GM12865 (cell line): ENCODE data around the gene MYOF.
A peak's percentile ranks its signal among the peaks of the same experiment; 100 is the strongest.

ENCODE experiments used
- DNase-seq: peaks from one replicate; pipeline ENCODE4 v3.0.0; 2010; ENCODE audit warnings: low read depth
- H3K4me3 ChIP-seq: 2 replicates; pipeline ENCODE4 v1.5.1; 2011; ENCODE audit warnings: mild to moderate bottlenecking, low read depth, low read length, control low read depth
- TF ChIP-seq, protein P1 (sequence below): IDR thresholded peaks from 2 replicates; pipeline ENCODE4 v1.5.1; 2011; ENCODE audit warnings: low read length, control low read depth, low read depth, inconsistent platforms; ENCODE audit not compliant: insufficient read depth; ENCODE audit errors: missing control alignments

The MYOF gene

GRCh38 chr10:93337309-93337721, 144.8 kb downstream of the MYOF start:
- peak; percentile 80 for DNase-seq
- no peak overlapping the region for H3K4me3 ChIP-seq
- TF ChIP-seq, protein P1, sequence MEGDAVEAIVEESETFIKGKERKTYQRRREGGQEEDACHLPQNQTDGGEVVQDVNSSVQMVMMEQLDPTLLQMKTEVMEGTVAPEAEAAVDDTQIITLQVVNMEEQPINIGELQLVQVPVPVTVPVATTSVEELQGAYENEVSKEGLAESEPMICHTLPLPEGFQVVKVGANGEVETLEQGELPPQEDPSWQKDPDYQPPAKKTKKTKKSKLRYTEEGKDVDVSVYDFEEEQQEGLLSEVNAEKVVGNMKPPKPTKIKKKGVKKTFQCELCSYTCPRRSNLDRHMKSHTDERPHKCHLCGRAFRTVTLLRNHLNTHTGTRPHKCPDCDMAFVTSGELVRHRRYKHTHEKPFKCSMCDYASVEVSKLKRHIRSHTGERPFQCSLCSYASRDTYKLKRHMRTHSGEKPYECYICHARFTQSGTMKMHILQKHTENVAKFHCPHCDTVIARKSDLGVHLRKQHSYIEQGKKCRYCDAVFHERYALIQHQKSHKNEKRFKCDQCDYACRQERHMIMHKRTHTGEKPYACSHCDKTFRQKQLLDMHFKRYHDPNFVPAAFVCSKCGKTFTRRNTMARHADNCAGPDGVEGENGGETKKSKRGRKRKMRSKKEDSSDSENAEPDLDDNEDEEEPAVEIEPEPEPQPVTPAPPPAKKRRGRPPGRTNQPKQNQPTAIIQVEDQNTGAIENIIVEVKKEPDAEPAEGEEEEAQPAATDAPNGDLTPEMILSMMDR: no peak

- TF ChIP-seq, protein P1: no peak
- no peak overlapping the region for H3K4me3 ChIP-seq
- DNase-seq: no peak
Observed at GRCh38 chr10:93336678-93337077, 145.5 kb downstream of the MYOF start.

GRCh38 chr10:93336110-93336509, 146.0 kb downstream of the MYOF start:
- H3K4me3 ChIP-seq: no peak overlapping the region
- TF ChIP-seq, protein P1: no peak
- no peak for DNase-seq

DNA sequence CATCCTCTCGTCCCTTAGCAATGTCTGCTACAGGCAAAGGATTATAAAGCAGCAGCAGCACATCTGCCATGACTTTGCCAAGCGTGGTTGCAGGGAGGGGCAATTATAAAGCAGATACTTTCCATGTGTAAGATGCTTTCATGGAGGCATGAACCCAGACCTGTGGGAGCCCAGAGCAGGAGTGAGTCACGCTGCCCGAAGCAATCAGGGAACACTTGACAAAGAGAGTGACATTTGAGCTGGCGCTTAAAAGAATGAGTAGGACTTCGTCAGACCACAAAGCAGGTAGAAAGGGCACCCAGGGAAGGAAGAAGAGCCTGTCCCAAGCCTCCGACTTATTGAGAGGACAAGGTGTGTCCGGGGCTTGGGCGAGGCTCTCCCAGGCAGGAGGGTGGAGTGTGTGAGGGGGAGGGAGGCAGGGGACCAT, 147.2 kb downstream of the MYOF start:
- H3K4me3 ChIP-seq: no peak overlapping the region
- TF ChIP-seq, protein P1: no peak
- no peak for DNase-seq

DNA sequence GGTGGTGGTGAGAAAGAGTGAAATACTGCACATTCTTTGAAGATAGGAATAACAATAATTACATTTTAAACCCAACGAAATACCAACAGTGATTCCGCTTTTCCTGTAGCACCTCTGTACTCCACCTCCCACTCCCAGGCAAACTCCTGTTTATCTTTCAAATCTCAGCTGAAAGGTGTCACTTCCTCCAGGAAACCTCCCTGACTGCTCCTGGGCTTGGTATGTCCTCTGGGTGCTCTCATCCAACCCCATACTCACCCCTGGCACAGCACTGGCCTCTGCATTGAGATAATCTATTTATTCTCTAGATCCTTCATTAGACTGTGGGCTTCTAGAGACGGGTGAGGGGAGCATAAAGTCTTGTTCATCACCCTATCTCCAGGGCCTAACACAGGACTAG, 148.0 kb downstream of the MYOF start:
- no peak overlapping the region for H3K4me3 ChIP-seq
- TF ChIP-seq, protein P1: no peak
- no peak for DNase-seq

DNA sequence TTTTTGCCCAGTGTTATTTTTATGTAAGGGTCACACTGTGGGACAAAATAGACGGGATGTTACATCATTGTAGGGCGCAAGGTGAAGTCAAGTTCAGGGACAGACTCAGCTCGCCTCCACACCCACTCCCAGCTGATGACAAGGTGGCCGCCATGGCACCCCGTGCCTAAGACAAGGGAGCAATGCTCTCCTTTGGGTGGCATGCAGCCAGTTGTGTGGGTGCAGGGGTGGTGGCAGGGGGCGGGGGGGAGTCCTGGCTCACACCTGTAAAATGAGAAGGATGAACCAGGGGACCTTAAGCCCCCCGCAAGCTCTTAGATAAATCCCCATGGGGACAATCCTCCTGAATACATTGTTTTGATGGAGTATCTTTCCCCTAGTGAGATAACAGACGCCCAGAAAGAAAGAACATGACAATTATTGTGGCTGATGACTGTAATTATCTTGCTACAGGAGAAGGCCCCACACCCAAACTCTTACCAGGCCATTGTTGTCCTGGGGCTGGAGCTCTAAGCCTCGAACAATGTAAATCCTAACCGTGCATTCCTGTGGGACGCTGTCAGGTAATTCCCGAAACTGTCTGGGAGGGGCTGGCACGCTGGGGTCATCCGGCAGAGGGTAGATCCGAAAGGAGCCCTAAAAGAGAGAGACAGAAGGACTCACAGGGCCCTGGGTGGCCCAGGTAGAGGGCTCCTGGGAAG, 148.7 kb downstream of the MYOF start:
- H3K4me3 ChIP-seq: no peak overlapping the region
- DNase-seq: no peak
- TF ChIP-seq, protein P1: no peak

- DNase-seq: no peak
- no peak overlapping the region for H3K4me3 ChIP-seq
- TF ChIP-seq, protein P1: no peak
Observed at GRCh38 chr10:93330824-93331223, 151.3 kb downstream of the MYOF start.
